ENCODE measurements around the gene SPATA12. TPM values are rescaled to one million over a fixed set of nuclear protein-coding genes. Genes with fewer than 3 reads are reported as not detected.

Gene SPATA12, protein sequence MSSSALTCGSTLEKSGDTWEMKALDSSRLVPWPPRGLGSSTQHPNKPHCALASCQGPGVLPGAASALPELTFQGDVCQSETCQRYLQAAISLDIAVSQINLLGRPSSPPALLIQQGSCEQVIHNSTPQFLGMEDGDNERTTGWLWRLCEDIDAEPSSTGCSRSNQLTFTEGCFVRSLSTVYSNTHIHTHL
- total RNA-seq = not detected

DNA sequence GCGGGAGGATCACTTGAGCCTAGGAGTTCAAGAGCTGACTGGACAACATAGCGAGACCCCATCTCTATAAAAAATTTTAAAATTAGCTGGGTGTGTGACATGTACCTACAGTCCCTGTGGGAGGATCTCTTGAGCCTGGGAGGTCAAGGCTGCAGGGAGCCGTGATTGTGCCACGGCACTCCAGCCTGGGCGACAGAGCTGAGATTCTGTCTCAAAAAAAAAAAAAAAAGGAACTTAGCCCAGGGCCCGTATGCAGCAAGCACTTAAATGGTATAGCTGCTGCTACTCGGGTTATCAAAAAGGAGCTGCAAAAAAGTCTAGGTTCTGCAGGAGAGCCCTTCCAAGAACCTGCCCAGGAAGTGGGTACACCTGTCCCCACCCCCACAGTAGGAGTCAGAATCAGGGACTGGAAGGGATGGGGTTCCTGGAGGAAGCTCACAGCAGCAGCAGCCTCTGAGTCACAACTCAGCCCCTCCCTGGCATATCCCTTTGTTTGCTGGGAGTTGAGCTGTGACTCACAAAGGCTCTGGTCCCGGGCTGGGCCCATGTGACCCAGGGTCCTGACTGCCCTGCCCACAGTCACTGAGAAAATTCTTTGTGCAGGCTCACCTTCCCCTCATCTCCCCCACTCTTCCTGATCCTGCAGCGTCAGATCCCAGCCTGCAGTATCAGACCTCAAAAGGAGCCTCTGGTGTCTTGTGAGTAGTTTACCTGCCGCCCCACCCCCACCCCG lies at the start of gene SPATA12:
SPATA12 (plus strand) TSS at position 576 of the 733 bp plus-strand sequence. CDS start 13,031 bp downstream, outside the sequence.

Other genes with a start within 250 kb of the SPATA12 start
- 32.2 TPM for gene IL17RD, start 104.7 kb downstream of the SPATA12 start, total RNA-seq
- 1.9 TPM for gene HESX1, start 139.3 kb downstream of the SPATA12 start, total RNA-seq
- gene APPL1, start 167.1 kb downstream of the SPATA12 start, total RNA-seq = 84.4 TPM
- 0.33 TPM for gene ASB14, start 232.0 kb downstream of the SPATA12 start, total RNA-seq